Subcutaneous adipose tissue (tissue), 4 donors: ENCODE measurements around the gene NSMCE4A. TPM values are rescaled to one million over a fixed set of nuclear protein-coding genes. Genes with fewer than 3 reads are reported as not detected.

Experiments used
- CTCF ChIP-seq: fragments of 450-650 bp; IDR thresholded peaks from one replicate; pipeline ENCODE4 v1.5.1; 2016; ENCODE audit warnings: low read depth, mild to moderate bottlenecking, control low read depth, antibody characterized with exemption, moderate library complexity
- total RNA-seq, 4 donors: library from RNA; depleted of rRNA; stranded (reverse); fragments of >200 nt; gene quantifications; one replicate each; pipeline ENCODE4 v1.1.0, GENCODE V29; 2016

The NSMCE4A gene
- total RNA-seq, 4 donors from 2014 or later: 86.3 to 99.3 (median 91.0) TPM

- no peak for TF ChIP-seq CTCF
Measured at GRCh38 chr10:121942749-121943416, 32.1 kb downstream of the NSMCE4A start.

GRCh38 chr10:121941532-121941931 is 33.5 kb downstream of the NSMCE4A start:
- no peak for TF ChIP-seq CTCF

GRCh38 chr10:121936295-121936694 is 38.7 kb downstream of the NSMCE4A start:
- TF ChIP-seq CTCF: no peak

GRCh38 chr10:121935702-121936101 is 39.3 kb downstream of the NSMCE4A start:
- no peak for TF ChIP-seq CTCF

GRCh38 chr10:121928528-121928884 is 46.5 kb downstream of the NSMCE4A start:
- no peak for TF ChIP-seq CTCF

GRCh38 chr10:121927841-121928527 is 47.0 kb downstream of the NSMCE4A start, which contains the start of gene ATE1:
TSS of gene ATE1 (minus strand) at chr10:121928031. CDS start at chr10:121927949, 82 bp downstream.
- no peak for TF ChIP-seq CTCF

GRCh38 chr10:121927318-121927840 is 47.6 kb downstream of the NSMCE4A start:
- TF ChIP-seq CTCF: no peak
